WTC11 (cell line): ENCODE results near the gene PDLIM4. TPM values are rescaled to one million over a fixed set of nuclear protein-coding genes. Genes with fewer than 3 reads are reported as not detected.
A peak's percentile ranks its signal among the peaks of the same experiment; 100 is the strongest.

Experiments
- ATAC-seq: fragments of 200-7000 bp; cut with Tn5 transposase; 2 replicates; pipeline ENCODE4 v1.10.0; 2021; ENCODE audit warnings: mild to moderate bottlenecking, moderate library complexity
- CTCF ChIA-PET: fragments of 300-600 bp; sonication (Branson Sonifier 250); formaldehyde crosslinking; loops from one replicate; lab custom pipeline; 2021; ENCODE audit warnings: antibody characterized with exemption; lab: Charles Lee
- POLR2A ChIA-PET: fragments of 350-600 bp; sonication (Branson Sonifier 250); formaldehyde crosslinking; loops from one replicate; lab custom pipeline; 2021; ENCODE audit warnings: antibody characterized with exemption; lab: Charles Lee
- DNase-seq: peaks from one replicate; pipeline ENCODE4 v3.0.0; 2021; ENCODE audit warnings: low spot score
- H3K27ac Mint-ChIP-seq: 2 replicates; pipeline ENCODE4 v1.8.0; 2021; ENCODE audit warnings: mixed read lengths
- H3K27me3 Mint-ChIP-seq: 2 replicates; pipeline ENCODE4 v1.8.0; 2021; ENCODE audit warnings: low read depth, mild to moderate bottlenecking, moderate library complexity, mixed read lengths
- H3K36me3 Mint-ChIP-seq: 2 replicates; pipeline ENCODE4 v1.8.0; 2021; ENCODE audit warnings: mixed read lengths
- H3K4me1 Mint-ChIP-seq: 2 replicates; pipeline ENCODE4 v1.8.0; 2022; ENCODE audit warnings: mixed read lengths
- H3K4me3 Mint-ChIP-seq: 2 replicates; pipeline ENCODE4 v1.8.0; 2021; ENCODE audit warnings: mild to moderate bottlenecking, moderate library complexity, mixed read lengths
- H3K9me3 Mint-ChIP-seq: 2 replicates; pipeline ENCODE4 v1.8.0; 2021; ENCODE audit warnings: mixed read lengths
- CREM ChIP-seq: sonication (generic); formaldehyde crosslinking; IDR thresholded peaks from 2 replicates; pipeline ENCODE4 v1.8.1; 2022; ENCODE audit warnings: mild to moderate bottlenecking, missing genetic modification reagents, moderate library complexity
- EMX1 ChIP-seq: fragments of 250-450 bp; sonication (Bioruptor Pico); IDR thresholded peaks from 2 replicates; pipeline ENCODE4 v1.8.0; 2021; ENCODE audit warnings: mild to moderate bottlenecking
- FOXJ3 ChIP-seq: sonication (generic); formaldehyde crosslinking; IDR thresholded peaks from 2 replicates; pipeline ENCODE4 v1.9.0; 2021; ENCODE audit warnings: missing genetic modification reagents, mild to moderate bottlenecking, borderline replicate concordance
- FOXP1 ChIP-seq: sonication (generic); formaldehyde crosslinking; IDR thresholded peaks from 2 replicates; pipeline ENCODE4 v1.8.0; 2022; ENCODE audit warnings: missing genetic modification reagents, mild to moderate bottlenecking, moderate library complexity, borderline replicate concordance
- IRF2 ChIP-seq: sonication (generic); formaldehyde crosslinking; IDR thresholded peaks from 2 replicates; pipeline ENCODE4 v1.8.0; 2022; ENCODE audit warnings: low read depth, missing genetic modification reagents, borderline replicate concordance
- JUN ChIP-seq: sonication (generic); formaldehyde crosslinking; IDR thresholded peaks from 2 replicates; pipeline ENCODE4 v1.8.0; 2023; ENCODE audit warnings: mild to moderate bottlenecking, missing genetic modification reagents
- KAT7 ChIP-seq: sonication (generic); formaldehyde crosslinking; IDR thresholded peaks from 2 replicates; pipeline ENCODE4 v1.8.1; 2023; ENCODE audit warnings: missing genetic modification reagents, mild to moderate bottlenecking, borderline replicate concordance
- MXD4 ChIP-seq: fragments of 250-450 bp; sonication (Bioruptor Pico); IDR thresholded peaks from 2 replicates; pipeline ENCODE4 v1.8.0; 2021; ENCODE audit warnings: mild to moderate bottlenecking, moderate library complexity, borderline replicate concordance
- MYBL2 ChIP-seq: sonication (generic); formaldehyde crosslinking; IDR thresholded peaks from 2 replicates; pipeline ENCODE4 v1.8.1; 2023; ENCODE audit warnings: mild to moderate bottlenecking, moderate library complexity, missing genetic modification reagents
- RELA ChIP-seq: sonication (generic); formaldehyde crosslinking; IDR thresholded peaks from 2 replicates; pipeline ENCODE4 v1.8.1; 2022; ENCODE audit warnings: missing genetic modification reagents, mild to moderate bottlenecking, borderline replicate concordance
- SMAD4 ChIP-seq: sonication (generic); formaldehyde crosslinking; IDR thresholded peaks from 2 replicates; pipeline ENCODE4 v1.8.0; 2022; ENCODE audit warnings: mild to moderate bottlenecking, missing genetic modification reagents
- ZBTB21 ChIP-seq: sonication (generic); formaldehyde crosslinking; IDR thresholded peaks from 2 replicates; pipeline ENCODE4 v1.8.1; 2023; ENCODE audit warnings: mild to moderate bottlenecking, missing genetic modification reagents, borderline replicate concordance
- ZNF121 ChIP-seq: sonication (generic); formaldehyde crosslinking; IDR thresholded peaks from 2 replicates; pipeline ENCODE4 v1.8.0; 2023; ENCODE audit warnings: missing genetic modification reagents
- ZNF219 ChIP-seq: sonication (generic); formaldehyde crosslinking; IDR thresholded peaks from 2 replicates; pipeline ENCODE4 v1.8.0; 2023; ENCODE audit warnings: missing genetic modification reagents, mild to moderate bottlenecking, borderline replicate concordance
- ZNF232 ChIP-seq: sonication (generic); formaldehyde crosslinking; IDR thresholded peaks from 2 replicates; pipeline ENCODE4 v1.8.0; 2022; ENCODE audit warnings: mild to moderate bottlenecking, missing genetic modification reagents
- ZNF263 ChIP-seq: sonication (generic); formaldehyde crosslinking; IDR thresholded peaks from 2 replicates; pipeline ENCODE4 v1.8.1; 2022; ENCODE audit warnings: low read depth, mild to moderate bottlenecking, moderate library complexity, missing genetic modification reagents
- ZNF671 ChIP-seq: fragments of 250-450 bp; sonication (Bioruptor Pico); IDR thresholded peaks from 2 replicates; pipeline ENCODE4 v1.8.0; 2021; ENCODE audit warnings: mild to moderate bottlenecking
- total RNA-seq: library from RNA; stranded (reverse); gene quantifications from 3 replicates; pipeline ENCODE4 v1.2.3, GENCODE V29; 2021
- TF ChIP-seq, protein P1 (sequence below): sonication (generic); formaldehyde crosslinking; IDR thresholded peaks from 2 replicates; pipeline ENCODE4 v1.8.1; 2023; ENCODE audit warnings: mild to moderate bottlenecking, missing genetic modification reagents, moderate library complexity
- TF ChIP-seq, protein P2 (sequence below): fragments of 250-450 bp; sonication (Bioruptor Pico); IDR thresholded peaks from 2 replicates; pipeline ENCODE4 v1.9.0; 2021; ENCODE audit warnings: mild to moderate bottlenecking, borderline replicate concordance
- TF ChIP-seq, protein P3 (sequence below): sonication (generic); formaldehyde crosslinking; IDR thresholded peaks from 2 replicates; pipeline ENCODE4 v1.8.0; 2022; ENCODE audit warnings: mild to moderate bottlenecking, missing genetic modification reagents
- TF ChIP-seq, protein P4 (sequence below): sonication (generic); formaldehyde crosslinking; IDR thresholded peaks from 2 replicates; pipeline ENCODE4 v1.8.1; 2022; ENCODE audit warnings: mild to moderate bottlenecking, missing genetic modification reagents, moderate library complexity, borderline replicate concordance
- TF ChIP-seq, protein P5 (sequence below): sonication (generic); formaldehyde crosslinking; IDR thresholded peaks from 2 replicates; pipeline ENCODE4 v1.8.0; 2023; ENCODE audit warnings: mild to moderate bottlenecking, missing genetic modification reagents
- TF ChIP-seq, protein P6 (sequence below): sonication (generic); formaldehyde crosslinking; conservative IDR thresholded peaks from 2 replicates; pipeline ENCODE4 v1.8.1; 2023; ENCODE audit warnings: mild to moderate bottlenecking, low read depth, missing genetic modification reagents, moderate library complexity
- TF ChIP-seq, protein P7 (sequence below): sonication (generic); formaldehyde crosslinking; conservative IDR thresholded peaks from 2 replicates; pipeline ENCODE4 v1.8.1; 2022; ENCODE audit warnings: mild to moderate bottlenecking, missing genetic modification reagents

Gene PDLIM4
- total RNA-seq, 1 experiment from 2014 or later, result 11.4 TPM

DNA sequence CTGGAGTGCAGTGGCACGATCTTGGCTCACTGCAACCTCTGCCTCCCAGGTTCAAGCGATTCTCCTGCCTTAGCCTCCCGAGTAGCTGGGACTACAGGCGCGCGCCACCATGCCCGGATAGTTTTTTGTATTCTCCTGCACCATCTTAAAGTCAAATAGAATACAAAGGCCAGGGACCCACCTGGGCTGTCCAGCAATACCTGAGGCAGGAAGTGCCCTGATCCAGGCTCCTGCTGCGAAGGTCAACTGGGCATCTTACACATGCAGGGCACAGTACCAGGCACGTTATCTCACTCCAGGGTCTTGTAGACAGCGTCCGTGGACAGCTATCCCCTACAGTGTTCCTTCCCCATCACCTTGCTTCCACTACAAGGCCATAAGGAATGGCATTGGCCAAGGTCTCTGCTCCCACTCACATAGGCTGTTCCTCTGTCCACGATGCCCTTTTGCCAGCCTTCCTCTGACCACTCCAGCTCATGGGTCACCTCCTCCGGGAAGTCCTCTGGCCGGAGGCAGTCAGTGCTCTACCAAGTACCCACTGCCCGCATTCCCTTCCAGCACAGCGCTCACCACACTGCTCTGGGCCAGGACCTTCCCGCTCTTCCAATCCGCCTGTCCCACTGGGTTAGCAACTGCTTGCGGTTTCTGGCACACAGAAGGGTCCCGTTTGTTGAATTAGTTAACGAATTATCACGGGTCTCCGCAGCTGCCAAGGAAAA lies 30.8 kb upstream of the PDLIM4 start (continued):
- TF ChIP-seq, protein P1, sequence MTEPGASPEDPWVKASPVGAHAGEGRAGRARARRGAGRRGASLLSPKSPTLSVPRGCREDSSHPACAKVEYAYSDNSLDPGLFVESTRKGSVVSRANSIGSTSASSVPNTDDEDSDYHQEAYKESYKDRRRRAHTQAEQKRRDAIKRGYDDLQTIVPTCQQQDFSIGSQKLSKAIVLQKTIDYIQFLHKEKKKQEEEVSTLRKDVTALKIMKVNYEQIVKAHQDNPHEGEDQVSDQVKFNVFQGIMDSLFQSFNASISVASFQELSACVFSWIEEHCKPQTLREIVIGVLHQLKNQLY (CRISPR knock-in tag), result no peak
- TF ChIP-seq ZNF121 (CRISPR knock-in tag), result no peak
- no peak for TF ChIP-seq EMX1 (CRISPR knock-in tag)
- TF ChIP-seq ZBTB21, result no peak
- no peak for TF ChIP-seq ZNF219 (CRISPR knock-in tag)
- no peak for TF ChIP-seq RELA (CRISPR knock-in tag)
- TF ChIP-seq, protein P2, sequence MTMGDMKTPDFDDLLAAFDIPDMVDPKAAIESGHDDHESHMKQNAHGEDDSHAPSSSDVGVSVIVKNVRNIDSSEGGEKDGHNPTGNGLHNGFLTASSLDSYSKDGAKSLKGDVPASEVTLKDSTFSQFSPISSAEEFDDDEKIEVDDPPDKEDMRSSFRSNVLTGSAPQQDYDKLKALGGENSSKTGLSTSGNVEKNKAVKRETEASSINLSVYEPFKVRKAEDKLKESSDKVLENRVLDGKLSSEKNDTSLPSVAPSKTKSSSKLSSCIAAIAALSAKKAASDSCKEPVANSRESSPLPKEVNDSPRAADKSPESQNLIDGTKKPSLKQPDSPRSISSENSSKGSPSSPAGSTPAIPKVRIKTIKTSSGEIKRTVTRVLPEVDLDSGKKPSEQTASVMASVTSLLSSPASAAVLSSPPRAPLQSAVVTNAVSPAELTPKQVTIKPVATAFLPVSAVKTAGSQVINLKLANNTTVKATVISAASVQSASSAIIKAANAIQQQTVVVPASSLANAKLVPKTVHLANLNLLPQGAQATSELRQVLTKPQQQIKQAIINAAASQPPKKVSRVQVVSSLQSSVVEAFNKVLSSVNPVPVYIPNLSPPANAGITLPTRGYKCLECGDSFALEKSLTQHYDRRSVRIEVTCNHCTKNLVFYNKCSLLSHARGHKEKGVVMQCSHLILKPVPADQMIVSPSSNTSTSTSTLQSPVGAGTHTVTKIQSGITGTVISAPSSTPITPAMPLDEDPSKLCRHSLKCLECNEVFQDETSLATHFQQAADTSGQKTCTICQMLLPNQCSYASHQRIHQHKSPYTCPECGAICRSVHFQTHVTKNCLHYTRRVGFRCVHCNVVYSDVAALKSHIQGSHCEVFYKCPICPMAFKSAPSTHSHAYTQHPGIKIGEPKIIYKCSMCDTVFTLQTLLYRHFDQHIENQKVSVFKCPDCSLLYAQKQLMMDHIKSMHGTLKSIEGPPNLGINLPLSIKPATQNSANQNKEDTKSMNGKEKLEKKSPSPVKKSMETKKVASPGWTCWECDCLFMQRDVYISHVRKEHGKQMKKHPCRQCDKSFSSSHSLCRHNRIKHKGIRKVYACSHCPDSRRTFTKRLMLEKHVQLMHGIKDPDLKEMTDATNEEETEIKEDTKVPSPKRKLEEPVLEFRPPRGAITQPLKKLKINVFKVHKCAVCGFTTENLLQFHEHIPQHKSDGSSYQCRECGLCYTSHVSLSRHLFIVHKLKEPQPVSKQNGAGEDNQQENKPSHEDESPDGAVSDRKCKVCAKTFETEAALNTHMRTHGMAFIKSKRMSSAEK (CRISPR knock-in tag), result no peak
- TF ChIP-seq ZNF263 (CRISPR knock-in tag), result no peak
- TF ChIP-seq, all 79 proteins: peak for 0

DNA sequence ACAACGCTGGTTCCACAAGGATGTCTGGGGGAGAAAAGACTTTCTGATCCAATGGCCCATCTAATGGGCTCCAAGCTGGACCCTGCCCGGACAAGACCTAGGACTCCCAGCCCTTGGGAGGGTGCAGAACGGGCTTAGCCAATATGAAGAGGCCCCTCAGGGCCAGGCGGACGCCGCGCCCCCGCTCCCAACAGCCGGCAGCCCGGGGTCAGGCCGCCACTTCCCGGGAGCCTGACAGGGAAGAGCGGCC lies 30.3 kb upstream of the PDLIM4 start:
- CTCF ChIA-PET, result interaction anchor here (0.7 to 3.9 kb wide), 15 partner anchors 11 to 430 kb away, joined by 3 to 55 read pairs (median 4); partner anchors contain the start of genes FNIP1 and PDLIM4
- no peak for ATAC-seq
- no peak for DNase-seq
- Mint-ChIP-seq H3K27ac (no peak overlapping the region), H3K9me3 (no peaks in the 10 kb centered on the region), H3K4me1 (peaks cover 23% of the 10 kb centered on the region), H3K36me3 (no peaks in the 10 kb centered on the region), H3K27me3 (peaks cover 41% of the 10 kb centered on the region), H3K4me3 (peak overlapping the region; percentile 66)
- POLR2A ChIA-PET, result interaction anchor here (1.0 kb wide), 2 partner anchors 11 to 15 kb away, joined by 4 read pairs; no protein-coding TSS in a partner anchor
- TF ChIP-seq IRF2 (no peak), KAT7 (CRISPR knock-in tag) (no peak), ZNF232 (no peak), MXD4 (no peak), FOXP1 (CRISPR knock-in tag) (no peak), SMAD4 (CRISPR knock-in tag) (no peak), FOXJ3 (no peak), JUN (no peak), ZNF671 (CRISPR knock-in tag) (no peak), CREM (CRISPR knock-in tag) (no peak), MYBL2 (CRISPR knock-in tag) (no peak)
- TF ChIP-seq, protein P3, sequence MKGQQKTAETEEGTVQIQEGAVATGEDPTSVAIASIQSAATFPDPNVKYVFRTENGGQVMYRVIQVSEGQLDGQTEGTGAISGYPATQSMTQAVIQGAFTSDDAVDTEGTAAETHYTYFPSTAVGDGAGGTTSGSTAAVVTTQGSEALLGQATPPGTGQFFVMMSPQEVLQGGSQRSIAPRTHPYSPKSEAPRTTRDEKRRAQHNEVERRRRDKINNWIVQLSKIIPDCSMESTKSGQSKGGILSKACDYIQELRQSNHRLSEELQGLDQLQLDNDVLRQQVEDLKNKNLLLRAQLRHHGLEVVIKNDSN, result no peak
- TF ChIP-seq, protein P4, sequence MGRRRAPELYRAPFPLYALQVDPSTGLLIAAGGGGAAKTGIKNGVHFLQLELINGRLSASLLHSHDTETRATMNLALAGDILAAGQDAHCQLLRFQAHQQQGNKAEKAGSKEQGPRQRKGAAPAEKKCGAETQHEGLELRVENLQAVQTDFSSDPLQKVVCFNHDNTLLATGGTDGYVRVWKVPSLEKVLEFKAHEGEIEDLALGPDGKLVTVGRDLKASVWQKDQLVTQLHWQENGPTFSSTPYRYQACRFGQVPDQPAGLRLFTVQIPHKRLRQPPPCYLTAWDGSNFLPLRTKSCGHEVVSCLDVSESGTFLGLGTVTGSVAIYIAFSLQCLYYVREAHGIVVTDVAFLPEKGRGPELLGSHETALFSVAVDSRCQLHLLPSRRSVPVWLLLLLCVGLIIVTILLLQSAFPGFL (CRISPR knock-in tag), result no peak
- TF ChIP-seq, protein P5, sequence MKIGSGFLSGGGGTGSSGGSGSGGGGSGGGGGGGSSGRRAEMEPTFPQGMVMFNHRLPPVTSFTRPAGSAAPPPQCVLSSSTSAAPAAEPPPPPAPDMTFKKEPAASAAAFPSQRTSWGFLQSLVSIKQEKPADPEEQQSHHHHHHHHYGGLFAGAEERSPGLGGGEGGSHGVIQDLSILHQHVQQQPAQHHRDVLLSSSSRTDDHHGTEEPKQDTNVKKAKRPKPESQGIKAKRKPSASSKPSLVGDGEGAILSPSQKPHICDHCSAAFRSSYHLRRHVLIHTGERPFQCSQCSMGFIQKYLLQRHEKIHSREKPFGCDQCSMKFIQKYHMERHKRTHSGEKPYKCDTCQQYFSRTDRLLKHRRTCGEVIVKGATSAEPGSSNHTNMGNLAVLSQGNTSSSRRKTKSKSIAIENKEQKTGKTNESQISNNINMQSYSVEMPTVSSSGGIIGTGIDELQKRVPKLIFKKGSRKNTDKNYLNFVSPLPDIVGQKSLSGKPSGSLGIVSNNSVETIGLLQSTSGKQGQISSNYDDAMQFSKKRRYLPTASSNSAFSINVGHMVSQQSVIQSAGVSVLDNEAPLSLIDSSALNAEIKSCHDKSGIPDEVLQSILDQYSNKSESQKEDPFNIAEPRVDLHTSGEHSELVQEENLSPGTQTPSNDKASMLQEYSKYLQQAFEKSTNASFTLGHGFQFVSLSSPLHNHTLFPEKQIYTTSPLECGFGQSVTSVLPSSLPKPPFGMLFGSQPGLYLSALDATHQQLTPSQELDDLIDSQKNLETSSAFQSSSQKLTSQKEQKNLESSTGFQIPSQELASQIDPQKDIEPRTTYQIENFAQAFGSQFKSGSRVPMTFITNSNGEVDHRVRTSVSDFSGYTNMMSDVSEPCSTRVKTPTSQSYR (CRISPR knock-in tag), result no peak
- TF ChIP-seq, protein P6, sequence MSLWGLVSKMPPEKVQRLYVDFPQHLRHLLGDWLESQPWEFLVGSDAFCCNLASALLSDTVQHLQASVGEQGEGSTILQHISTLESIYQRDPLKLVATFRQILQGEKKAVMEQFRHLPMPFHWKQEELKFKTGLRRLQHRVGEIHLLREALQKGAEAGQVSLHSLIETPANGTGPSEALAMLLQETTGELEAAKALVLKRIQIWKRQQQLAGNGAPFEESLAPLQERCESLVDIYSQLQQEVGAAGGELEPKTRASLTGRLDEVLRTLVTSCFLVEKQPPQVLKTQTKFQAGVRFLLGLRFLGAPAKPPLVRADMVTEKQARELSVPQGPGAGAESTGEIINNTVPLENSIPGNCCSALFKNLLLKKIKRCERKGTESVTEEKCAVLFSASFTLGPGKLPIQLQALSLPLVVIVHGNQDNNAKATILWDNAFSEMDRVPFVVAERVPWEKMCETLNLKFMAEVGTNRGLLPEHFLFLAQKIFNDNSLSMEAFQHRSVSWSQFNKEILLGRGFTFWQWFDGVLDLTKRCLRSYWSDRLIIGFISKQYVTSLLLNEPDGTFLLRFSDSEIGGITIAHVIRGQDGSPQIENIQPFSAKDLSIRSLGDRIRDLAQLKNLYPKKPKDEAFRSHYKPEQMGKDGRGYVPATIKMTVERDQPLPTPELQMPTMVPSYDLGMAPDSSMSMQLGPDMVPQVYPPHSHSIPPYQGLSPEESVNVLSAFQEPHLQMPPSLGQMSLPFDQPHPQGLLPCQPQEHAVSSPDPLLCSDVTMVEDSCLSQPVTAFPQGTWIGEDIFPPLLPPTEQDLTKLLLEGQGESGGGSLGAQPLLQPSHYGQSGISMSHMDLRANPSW (CRISPR knock-in tag), result no peak
- TF ChIP-seq, protein P7, sequence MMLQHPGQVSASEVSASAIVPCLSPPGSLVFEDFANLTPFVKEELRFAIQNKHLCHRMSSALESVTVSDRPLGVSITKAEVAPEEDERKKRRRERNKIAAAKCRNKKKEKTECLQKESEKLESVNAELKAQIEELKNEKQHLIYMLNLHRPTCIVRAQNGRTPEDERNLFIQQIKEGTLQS (CRISPR knock-in tag), result no peak
